A204.1 (cell line): Measurements from ENCODE around the gene PDE4C.

ENCODE experiments used
- FAIRE-seq: peaks from 2 replicates; lab custom pipeline; 2012; peaks lifted over from hg19 to GRCh38; lab: Jason Lieb, UNC

The PDE4C gene

GRCh38 chr19:18225702-18226468 is at the start of gene PDE4C:
Gene PDE4C (minus strand): TSS chr19:18226438. CDS start chr19:18226415, 23 bp downstream.
- FAIRE-seq: no peak

DNA sequence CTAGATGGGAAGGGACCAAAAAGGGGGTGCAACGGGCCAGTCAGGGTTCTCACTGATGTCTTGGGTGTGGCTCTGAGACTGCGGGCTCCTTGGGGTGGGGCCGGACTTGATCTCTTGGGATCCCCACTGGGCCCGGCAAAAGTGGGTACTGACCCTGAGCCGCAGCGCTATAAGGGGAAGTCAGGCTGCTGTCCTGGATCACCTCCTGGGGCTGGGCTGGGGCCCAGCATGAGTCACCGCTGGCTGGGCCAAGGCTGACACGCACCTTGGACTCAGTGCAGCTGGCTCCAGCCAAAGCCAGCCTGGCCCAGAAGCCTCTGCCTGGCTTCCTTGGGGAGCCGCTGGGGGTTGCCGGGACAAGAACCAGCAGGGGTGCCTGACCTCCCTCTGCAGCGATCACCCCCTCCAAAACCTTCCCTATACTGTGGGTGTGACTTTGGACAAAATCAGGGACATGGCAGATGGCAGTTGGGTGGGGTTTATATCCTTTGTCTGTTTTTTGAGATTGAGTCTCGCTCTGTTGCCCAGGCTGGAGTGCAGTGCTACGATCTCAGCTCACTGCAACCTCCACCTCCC is 48.6 kb upstream of the PDE4C start:
- no peak for FAIRE-seq

DNA sequence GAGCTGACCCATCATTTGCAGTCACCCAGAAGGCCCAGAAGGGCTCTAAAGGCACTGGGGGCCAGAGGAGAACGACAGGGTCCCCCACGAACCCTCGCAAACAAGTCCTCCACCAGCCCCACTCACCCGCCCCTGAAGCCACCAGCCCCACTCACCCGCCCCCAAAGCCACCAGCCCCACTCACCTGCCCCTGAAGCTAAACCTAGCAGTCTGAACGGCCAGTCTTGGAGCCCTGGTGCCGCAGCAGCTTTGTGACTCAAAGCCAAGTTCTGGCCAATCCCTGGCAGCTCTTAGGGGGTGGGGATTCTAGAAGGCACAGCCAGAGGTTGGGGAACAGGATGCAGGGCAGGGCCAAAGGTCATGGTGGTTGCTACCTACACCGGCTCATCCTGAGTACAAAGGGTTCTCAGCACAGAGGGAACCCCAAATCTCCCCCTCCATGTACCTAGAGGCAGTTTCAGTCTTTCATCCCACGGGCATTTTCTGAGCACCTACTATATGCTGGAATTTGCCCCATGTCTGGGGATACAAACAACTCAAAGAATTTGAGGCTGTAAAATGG is 48.1 kb upstream of the PDE4C start, which contains the start of gene IQCN:
IQCN (minus strand) TSS at position 234 of the 562 bp plus-strand sequence. CDS start 4,974 bp downstream, outside the sequence.
- FAIRE-seq: no peak

GRCh38 chr19:18273561-18274218 is 47.5 kb upstream of the PDE4C start:
- no peak for FAIRE-seq

- FAIRE-seq: no peak
These were observed 45.2 kb upstream of the PDE4C start for GRCh38 chr19:18271433-18271841.

GRCh38 chr19:18270326-18270725 is 44.1 kb upstream of the PDE4C start:
- FAIRE-seq: no peak

DNA sequence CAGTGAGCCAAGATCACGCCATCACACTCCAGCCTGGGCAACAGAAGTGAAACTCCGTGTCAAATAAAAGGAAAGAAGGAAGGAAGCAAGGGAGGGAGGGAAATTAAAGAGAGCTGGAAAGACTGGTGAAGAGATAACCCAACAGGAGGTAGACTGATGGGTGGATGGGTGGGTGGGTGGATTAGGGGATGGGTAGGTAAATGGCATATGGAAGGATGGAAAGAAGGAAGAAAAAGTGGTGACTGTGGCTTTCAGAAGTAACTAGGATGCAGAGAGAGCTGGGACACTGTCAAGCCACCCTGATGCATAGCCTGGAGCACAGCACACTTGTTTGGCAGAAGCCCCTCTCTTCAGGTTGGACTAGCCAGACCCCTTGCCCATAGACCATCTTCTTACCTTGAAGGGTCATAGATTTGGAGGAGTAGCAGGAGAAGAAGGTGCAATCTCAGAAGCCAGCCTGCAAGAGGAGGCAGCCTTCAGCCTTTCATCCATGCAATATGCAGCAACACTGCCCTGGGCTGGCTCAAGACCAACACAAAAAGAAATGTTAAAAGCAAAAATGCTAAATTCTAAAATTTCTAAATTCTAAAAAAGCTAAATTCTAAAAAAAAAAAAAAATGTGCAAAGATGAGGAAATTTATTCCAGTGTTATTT is 43.0 kb upstream of the PDE4C start:
- FAIRE-seq: no peak

DNA sequence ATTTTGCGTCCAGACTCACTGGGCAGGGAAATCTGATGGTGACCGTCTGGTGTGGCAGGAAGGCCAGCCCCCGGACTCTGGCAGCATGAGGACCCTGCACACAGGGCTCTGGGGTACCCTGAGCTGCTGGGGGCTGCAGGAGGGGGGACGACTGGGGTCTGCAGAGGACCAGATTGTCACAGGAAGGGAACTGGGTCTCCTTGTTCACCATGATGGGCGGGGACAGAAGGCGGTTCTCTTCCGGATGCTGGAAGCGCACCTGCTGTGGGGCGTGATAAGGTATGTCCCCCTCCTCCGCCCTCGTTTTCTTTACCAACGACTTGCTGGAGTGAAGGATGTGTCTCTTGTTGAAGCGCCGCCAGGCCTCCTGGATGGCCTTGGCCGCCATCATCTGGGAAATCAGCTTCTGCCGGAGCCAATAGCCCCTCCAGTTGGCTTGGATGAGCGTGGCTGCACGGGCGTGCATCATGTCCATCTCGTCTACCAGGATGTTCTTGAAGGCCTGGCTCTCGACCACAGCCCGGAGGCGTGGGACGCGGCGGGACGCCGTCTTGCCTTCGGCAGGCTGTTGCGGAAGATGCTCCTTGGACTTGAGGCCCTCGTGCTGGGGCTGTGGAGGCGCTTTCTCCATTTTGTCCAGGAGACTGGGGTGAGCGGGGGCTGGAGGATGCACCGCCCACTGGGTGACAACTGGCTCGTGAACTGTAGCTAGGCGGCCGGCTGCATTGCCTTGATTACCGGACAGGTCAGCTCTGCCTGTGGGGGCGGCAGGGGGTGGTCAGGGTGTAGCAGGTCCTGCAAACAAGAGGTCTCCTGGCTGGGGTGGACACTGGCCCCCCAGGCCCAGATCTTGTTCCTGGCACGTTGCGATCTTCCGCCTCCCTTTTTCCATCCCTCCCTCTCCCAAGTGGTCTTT is 40.8 kb upstream of the PDE4C start:
- FAIRE-seq: no peak

- no peak for FAIRE-seq
These were observed 39.3 kb upstream of the PDE4C start for GRCh38 chr19:18265582-18265981.

DNA sequence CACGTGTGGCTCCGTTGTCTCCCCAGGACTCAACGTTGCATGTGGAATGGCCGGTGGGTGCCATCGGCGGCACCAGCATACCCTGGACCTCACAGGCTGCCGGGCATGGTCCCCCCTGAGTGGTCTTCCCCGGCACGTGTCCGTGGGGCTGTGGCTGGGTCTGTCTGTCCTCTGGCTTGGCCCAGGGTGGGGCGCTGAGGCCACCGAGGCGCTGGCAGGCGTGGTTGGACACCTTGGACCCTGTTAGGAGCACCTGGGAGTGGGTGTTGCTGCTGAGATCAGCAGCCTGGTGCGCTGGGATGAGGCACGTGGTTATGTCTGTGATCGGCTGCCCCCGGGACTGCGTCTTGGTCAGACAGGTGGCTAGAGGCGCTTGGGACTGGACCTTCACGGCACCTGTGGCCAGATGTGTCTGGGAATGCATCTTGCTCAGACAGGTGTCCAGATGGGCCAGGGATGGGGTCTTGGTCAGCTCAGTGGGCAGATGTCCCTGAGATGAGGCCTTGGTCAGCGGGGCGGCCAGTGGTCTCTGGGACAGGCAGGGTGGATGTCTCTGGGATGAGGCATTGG is 38.8 kb upstream of the PDE4C start:
- no peak for FAIRE-seq

DNA sequence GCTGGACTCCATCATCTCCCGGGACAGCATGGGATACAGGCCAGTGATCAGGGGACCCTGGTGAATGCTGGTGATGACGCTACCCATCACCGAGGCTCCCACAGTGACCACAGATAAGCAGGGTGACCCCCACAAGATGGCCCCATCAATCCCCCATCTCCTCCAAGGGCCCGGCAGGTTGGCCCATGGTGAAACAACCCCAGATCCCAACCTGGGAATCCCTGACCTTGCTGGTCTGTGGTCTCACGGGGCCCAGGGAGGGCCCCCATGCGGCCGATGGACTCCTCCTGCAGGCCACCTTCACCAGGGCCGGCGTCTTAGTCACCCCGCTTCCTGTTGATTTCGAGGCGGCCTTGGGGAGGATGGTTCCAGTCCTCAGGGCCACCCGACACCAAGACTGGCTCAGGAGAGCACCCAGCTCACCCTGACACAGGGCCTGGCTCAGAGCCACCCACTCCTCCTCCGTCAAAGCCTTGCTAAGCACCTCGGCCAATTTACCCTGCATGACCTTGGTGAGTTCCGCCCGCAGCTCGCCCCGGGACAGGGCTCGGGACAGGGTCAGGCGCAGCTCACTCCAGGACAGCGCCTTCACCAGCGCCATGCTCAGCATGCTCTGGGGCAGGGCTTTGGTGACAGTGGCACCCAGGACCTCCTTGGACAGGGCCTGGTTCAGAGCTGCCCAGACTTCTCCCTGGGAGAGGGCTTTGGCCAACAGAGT is 38.1 kb upstream of the PDE4C start:
- FAIRE-seq: no peak

GRCh38 chr19:18263324-18264136 is 37.3 kb upstream of the PDE4C start:
- FAIRE-seq: no peak

GRCh38 chr19:18262917-18263316 is 36.7 kb upstream of the PDE4C start:
- no peak for FAIRE-seq

GRCh38 chr19:18262144-18262543 is 35.9 kb upstream of the PDE4C start:
- no peak for FAIRE-seq

GRCh38 chr19:18261474-18261873 is 35.2 kb upstream of the PDE4C start:
- no peak for FAIRE-seq

GRCh38 chr19:18259893-18260292 is 33.7 kb upstream of the PDE4C start:
- no peak for FAIRE-seq

GRCh38 chr19:18257503-18258470 is 31.5 kb upstream of the PDE4C start:
- FAIRE-seq: no peak
